HCT116 (cell line): ENCODE measurements around the gene NXPE3. TPM values are rescaled to one million over a fixed set of nuclear protein-coding genes. Genes with fewer than 3 reads are reported as not detected.

ENCODE experiments used
- ATAC-seq: fragments of 200-7000 bp; cut with Tn5 transposase; 2 replicates; pipeline ENCODE4 v1.9.1; 2020; ENCODE audit warnings: mild to moderate bottlenecking, moderate library complexity
- Bru-seq: library from RNA; stranded (reverse); fragments of 400-500 nt; gene quantifications from one replicate; lab custom pipeline; 2021; lab: Mats Ljungman, UMichigan
- BruChase-seq, 2 experiments: library from RNA; stranded (reverse); fragments of 400-500 nt; gene quantifications; one replicate each; lab custom pipeline; 2021; lab: Mats Ljungman, UMichigan
- BruUV-seq: library from RNA; stranded (reverse); fragments of 400-500 nt; replicated peaks from 2 replicates; lab custom pipeline; 2021; lab: Mats Ljungman, UMichigan
- CTCF ChIA-PET: fragments of 300-600 bp; sonication (Branson Sonifier 250); formaldehyde crosslinking; loops from one replicate; lab custom pipeline; 2021; ENCODE audit warnings: antibody characterized with exemption; lab: Charles Lee
- POLR2A ChIA-PET: fragments of 300-600, 350-600 bp; sonication (Branson Sonifier 250); formaldehyde crosslinking; loops from one replicate; lab custom pipeline; 2021; ENCODE audit warnings: antibody characterized with exemption; lab: Charles Lee
- RAD21 ChIA-PET, 2 experiments: fragments of 300-600 bp; sonication (Branson Sonifier 250); formaldehyde crosslinking; loops; one replicate each; lab custom pipeline; 2023; ENCODE audit warnings: low total read pairs in 2 of 2; ENCODE audit not compliant: uncharacterized antibody in 2 of 2, unreplicated experiment in 2 of 2, low non-redundant PET in 1 of 2; lab: Charles Lee
- DNase-seq: peaks from one replicate; pipeline ENCODE4 v3.0.0-alpha.2; 2010; ENCODE audit warnings: low read depth, low spot score
- H2AFZ ChIP-seq: fragments of 200-600 bp; shearing (Covaris generic), sonication (generic); 2 replicates; pipeline ENCODE4 v1.6.1; 2017; ENCODE audit warnings: low read depth, mixed run types, mixed read lengths, antibody characterized with exemption, low read length; ENCODE audit not compliant: poor library complexity, severe bottlenecking
- H3K27ac ChIP-seq: 2 replicates; pipeline ENCODE4 v1.5.1; 2012; ENCODE audit warnings: low read depth, low read length
- H3K27me3 ChIP-seq: fragments of 200-600 bp; sonication (generic); 2 replicates; pipeline ENCODE4 v1.6.1; 2016; ENCODE audit warnings: mixed run types, low read length, mixed read lengths; ENCODE audit not compliant: insufficient read depth
- H3K36me3 ChIP-seq, 2 experiments: fragments of 200-500 bp in 1 of 2; fragments of 200-600 bp in 1 of 2; sonication (Bioruptor generic) in 1 of 2; sonication (generic) in 1 of 2; 2 replicates each; pipeline versions ENCODE4 v1.5.1 to v1.6.1; 2014 to 2016; ENCODE audit warnings: low read length in 2 of 2, inconsistent platforms in 1 of 2, mixed read lengths in 1 of 2, mixed run types in 1 of 2; ENCODE audit not compliant: insufficient read depth in 2 of 2, control insufficient read depth in 1 of 2
- H3K4me1 ChIP-seq, 2 experiments: fragments of 200-600 bp in 1 of 2; sonication (generic) in 1 of 2; 2 replicates each; pipeline versions ENCODE4 v1.5.1 to v1.6.1; 2012 to 2017; ENCODE audit warnings: low read length in 2 of 2, inconsistent platforms in 1 of 2, mild to moderate bottlenecking in 1 of 2, mixed read lengths in 1 of 2, mixed run types in 1 of 2, moderate library complexity in 1 of 2; ENCODE audit not compliant: insufficient read depth in 2 of 2, control insufficient read depth in 1 of 2
- H3K4me2 ChIP-seq: fragments of 200-600 bp; sonication (generic); 2 replicates; pipeline ENCODE4 v1.6.1; 2017; ENCODE audit warnings: mixed run types, low read length, mixed read lengths
- H3K4me3 ChIP-seq, 2 experiments: fragments of 200-600 bp in 1 of 2; sonication (generic) in 1 of 2; replicated peaks in 1 of 2; 2 replicates each; pipeline ENCODE4 v1.5.1; 2011 to 2016; ENCODE audit warnings: low read length in 2 of 2, control low read depth in 1 of 2, low read depth in 1 of 2, mild to moderate bottlenecking in 1 of 2, mixed read lengths in 1 of 2, mixed run types in 1 of 2
- H3K79me2 ChIP-seq: fragments of 200-600 bp; sonication (generic); 2 replicates; pipeline ENCODE4 v1.6.1; 2017; ENCODE audit warnings: mild to moderate bottlenecking, mixed run types, low read length, moderate library complexity, mixed read lengths; ENCODE audit not compliant: insufficient read depth
- H3K9ac ChIP-seq: fragments of 200-600 bp; sonication (generic); 2 replicates; pipeline ENCODE4 v1.6.1; 2016; ENCODE audit warnings: low read length, mixed read lengths
- H3K9me2 ChIP-seq: fragments of 200-600 bp; sonication (generic), shearing (Covaris generic); 2 replicates; pipeline ENCODE4 v1.6.1; 2017; ENCODE audit warnings: mixed run types, mild to moderate bottlenecking, moderate library complexity; ENCODE audit not compliant: insufficient read depth
- H3K9me3 ChIP-seq, 2 experiments: fragments of 200-500 bp in 1 of 2; fragments of 200-600 bp in 1 of 2; sonication (Bioruptor generic) in 1 of 2; sonication (generic) in 1 of 2; 2 replicates each; pipeline ENCODE4 v1.6.1; 2014 to 2017; ENCODE audit warnings: low read length in 2 of 2, mixed read lengths in 2 of 2, inconsistent platforms in 1 of 2, low read depth in 1 of 2, mild to moderate bottlenecking in 1 of 2, mixed run types in 1 of 2, moderate library complexity in 1 of 2; ENCODE audit not compliant: control insufficient read depth in 1 of 2, insufficient read depth in 1 of 2
- H4K20me1 ChIP-seq: fragments of 200-600 bp; sonication (generic), shearing (Covaris generic); 2 replicates; pipeline ENCODE4 v1.6.1; 2017; ENCODE audit warnings: mixed run types, mild to moderate bottlenecking, moderate library complexity; ENCODE audit not compliant: insufficient read depth
- ATF3 ChIP-seq: IDR thresholded peaks from 2 replicates; pipeline ENCODE4 v1.6.1; 2012
- CEBPB ChIP-seq: IDR thresholded peaks from 2 replicates; pipeline ENCODE4 v1.6.1; 2012; ENCODE audit warnings: low read depth
- CTCF ChIP-seq, 3 experiments: fragments of 200-600 bp in 1 of 3; sonication (generic) in 1 of 3; IDR thresholded peaks in 2 of 3; conservative IDR thresholded peaks in 1 of 3; 2 replicates each; pipeline ENCODE4 v1.5.1; 2012 to 2017; ENCODE audit warnings: low read depth in 2 of 3, low read length in 2 of 3, antibody characterized with exemption in 1 of 3, borderline replicate concordance in 1 of 3, control low read depth in 1 of 3, mild to moderate bottlenecking in 1 of 3, mixed read lengths in 1 of 3, mixed run types in 1 of 3, moderate library complexity in 1 of 3; ENCODE audit not compliant: insufficient read depth in 1 of 3
- EGR1 ChIP-seq: IDR thresholded peaks from 2 replicates; pipeline ENCODE4 v1.6.1; 2012; ENCODE audit warnings: low read depth
- EZH2phosphoT487 ChIP-seq: fragments of 200-600 bp; IDR thresholded peaks from 2 replicates; pipeline ENCODE4 v1.6.1; 2018; ENCODE audit warnings: antibody characterized with exemption, borderline replicate concordance
- FOSL1 ChIP-seq: IDR thresholded peaks from 2 replicates; pipeline ENCODE4 v1.6.1; 2012; ENCODE audit warnings: low read depth
- MAX ChIP-seq: IDR thresholded peaks from 2 replicates; pipeline ENCODE4 v1.6.1; 2012
- POLR2AphosphoS5 ChIP-seq: IDR thresholded peaks from 2 replicates; pipeline ENCODE4 v1.6.1; 2011; ENCODE audit warnings: mild to moderate bottlenecking, low read depth, low read length, moderate library complexity
- RAD21 ChIP-seq: IDR thresholded peaks from 2 replicates; pipeline ENCODE4 v1.6.1; 2012; ENCODE audit warnings: low read depth, mild to moderate bottlenecking
- SIN3A ChIP-seq: IDR thresholded peaks from 2 replicates; pipeline ENCODE4 v1.6.1; 2012; ENCODE audit warnings: low read depth
- SP1 ChIP-seq: IDR thresholded peaks from 2 replicates; pipeline ENCODE4 v1.6.1; 2012; ENCODE audit warnings: low read depth
- ZFX ChIP-seq: fragments of 450-650 bp; IDR thresholded peaks from 2 replicates; pipeline ENCODE4 v1.6.1; 2017
- intact Hi-C: fragments of 100-400 bp; cut with micrococcal nuclease; formaldehyde crosslinking; loops from 2 replicates; pipeline ENCODE4 v1.10.0; 2022
- long read RNA-seq: library from polyadenylated mRNA; unstranded; transcript quantifications from one replicate; pipeline ENCODE4 v2.0.0, GENCODE V29; 2021; ENCODE audit not compliant: unreplicated experiment
- polyA plus RNA-seq: library from polyadenylated mRNA; unstranded; fragments of >200 nt; gene quantifications from 2 replicates; pipeline ENCODE4 v1.2.1, GENCODE V29; 2012; ENCODE audit warnings: missing spikeins
- total RNA-seq: library from RNA; stranded (reverse); gene quantifications from one replicate; pipeline ENCODE4 v1.2.1, GENCODE V29; 2021; ENCODE audit not compliant: unreplicated experiment
- TF ChIP-seq, protein P1 (sequence below): IDR thresholded peaks from 2 replicates; pipeline ENCODE4 v1.6.1; 2011; ENCODE audit warnings: mild to moderate bottlenecking, low read length, moderate library complexity; ENCODE audit not compliant: insufficient replicate concordance; ENCODE audit errors: extremely low read depth

NXPE3 gene
- total RNA-seq (4.3 TPM), Bru-seq, nascent RNA (percentile 45 among the genes with signal in this experiment), BruChase-seq, experiment 1, labeled RNA remaining after a 6-hour chase (percentile 61 among the genes with signal in this experiment), BruChase-seq, experiment 2, labeled RNA remaining after a 2-hour chase (percentile 53 among the genes with signal in this experiment)
- polyA plus RNA-seq: 2.3 and 2.5 TPM in 2 replicates
- long read RNA-seq, full-length matches to known transcripts: 7 of 14 reads
- long read RNA-seq, partial matches to known transcripts: 0 of 14 reads
- long read RNA-seq, other reads (novel, unspliced or antisense): 7 of 14 reads

GRCh38 chr3:101779047-101779821, at the start of gene NXPE3:
Gene NXPE3 (plus strand): TSS chr3:101779211. CDS start chr3:101785597, 6,386 bp downstream.
- no peaks in the 10 kb centered on the region for H3K36me3 ChIP-seq
- H2AFZ ChIP-seq: peak within 1 kb of the TSS; percentile 82
- H3K4me1 ChIP-seq: peaks cover 10 to 23% of the 10 kb centered on the region in 2 experiments; a peak in 3 of 4 replicates
- ATAC-seq: peak; percentile 94
- H3K79me2 ChIP-seq: no peaks in the 10 kb centered on the region
- peak within 1 kb of the TSS; percentile 60; the same call in 1 of the 2 replicates for H3K27ac ChIP-seq
- peak within 1 kb of the TSS; percentile 87 for H3K4me2 ChIP-seq
- intact Hi-C loops: no loop called here
- TF ChIP-seq ZFX (peak; percentile 47; the same call in 1 of the 2 replicates), EGR1 (peak; percentile 64), MAX (peak; percentile 86), POLR2AphosphoS5 (peak; percentile 48), EZH2phosphoT487 (no peak)
- peak; percentile 57 for DNase-seq
- no peaks in the 10 kb centered on the region for H3K27me3 ChIP-seq
- POLR2A ChIA-PET: interaction anchor here (0.6 to 1.0 kb wide), 2 partner anchors 11 to 1238 kb away, joined by 3 read pairs; no protein-coding TSS in a partner anchor
- no peaks in the 10 kb centered on the region for H3K9me2 ChIP-seq
- CTCF ChIA-PET: interaction anchor here (0.9 kb wide), 1 partner anchor 24 kb away, joined by 3 read pairs; no protein-coding TSS in a partner anchor
- peak within 1 kb of the TSS; percentile 59 to 71 for H3K4me3 ChIP-seq
- no TSS peak for BruUV-seq
- H4K20me1 ChIP-seq: no peaks in the 10 kb centered on the region
- peak within 1 kb of the TSS; percentile 48 for H3K9ac ChIP-seq
- H3K9me3 ChIP-seq: no peaks in the 10 kb centered on the region
- RAD21 ChIA-PET: no interaction called here

- Histone ChIP-seq H3K36me3 (peaks cover 30 to 33% of the 10 kb centered on the region in 2 experiments; a peak in 3 of 4 replicates), H3K4me3 (no peak overlapping the region)
- CTCF ChIA-PET: no interaction called here
- no peak for TF ChIP-seq ATF3
- TF ChIP-seq CTCF (IDR thresholded peaks at IDR 0.05 in 2 of 3, conservative IDR thresholded peaks at IDR 0.05 in 1 of 3; ENCODE audit: borderline replicate concordance in 1 of 3, insufficient read depth in 1 of 3, low read depth in 2 of 3, low read length in 2 of 3): no peak
- no peak for TF ChIP-seq RAD21
- no peak for TF ChIP-seq SIN3A
- TF ChIP-seq FOSL1: no peak
- TF ChIP-seq EZH2phosphoT487: no peak
- TF ChIP-seq, protein P1, sequence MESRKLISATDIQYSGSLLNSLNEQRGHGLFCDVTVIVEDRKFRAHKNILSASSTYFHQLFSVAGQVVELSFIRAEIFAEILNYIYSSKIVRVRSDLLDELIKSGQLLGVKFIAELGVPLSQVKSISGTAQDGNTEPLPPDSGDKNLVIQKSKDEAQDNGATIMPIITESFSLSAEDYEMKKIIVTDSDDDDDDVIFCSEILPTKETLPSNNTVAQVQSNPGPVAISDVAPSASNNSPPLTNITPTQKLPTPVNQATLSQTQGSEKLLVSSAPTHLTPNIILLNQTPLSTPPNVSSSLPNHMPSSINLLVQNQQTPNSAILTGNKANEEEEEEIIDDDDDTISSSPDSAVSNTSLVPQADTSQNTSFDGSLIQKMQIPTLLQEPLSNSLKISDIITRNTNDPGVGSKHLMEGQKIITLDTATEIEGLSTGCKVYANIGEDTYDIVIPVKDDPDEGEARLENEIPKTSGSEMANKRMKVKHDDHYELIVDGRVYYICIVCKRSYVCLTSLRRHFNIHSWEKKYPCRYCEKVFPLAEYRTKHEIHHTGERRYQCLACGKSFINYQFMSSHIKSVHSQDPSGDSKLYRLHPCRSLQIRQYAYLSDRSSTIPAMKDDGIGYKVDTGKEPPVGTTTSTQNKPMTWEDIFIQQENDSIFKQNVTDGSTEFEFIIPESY: no peak
- TF ChIP-seq SP1: no peak
- no peak for TF ChIP-seq ZFX
- no peak for TF ChIP-seq CEBPB
Observed at GRCh38 chr3:101729586-101729985, 49.4 kb upstream of the NXPE3 start.

More at GRCh38 chr3:101729586-101729985, 49.4 kb upstream of the NXPE3 start:
- Histone ChIP-seq H3K4me1 (peaks cover 3 to 4% of the 10 kb centered on the region in 2 experiments; a peak in 3 of 4 replicates), H3K27me3 (no peaks in the 10 kb centered on the region), H3K9me3 (no peaks in the 10 kb centered on the region), H3K79me2 (peaks cover 10% of the 10 kb centered on the region; the same call in 1 of the 2 replicates), H3K9ac (no peak overlapping the region), H3K27ac (no peak overlapping the region), H4K20me1 (no peaks in the 10 kb centered on the region), H3K9me2 (no peaks in the 10 kb centered on the region), H3K4me2 (no peak overlapping the region), H2AFZ (no peak overlapping the region)
- ATAC-seq (no peak), DNase-seq (no peak)
- RAD21 ChIA-PET: no interaction called here
- intact Hi-C loops: no loop called here
- POLR2A ChIA-PET: no interaction called here
- BruUV-seq: no TSS peak
